GM19324 (cell line): Measurements from ENCODE around the gene MYO15A.
"Not testable (repeated sequence)": the region's sequence is repeated elsewhere in the genome, so short reads cannot be mapped to it uniquely, and the experiment has no call there.

Experiments used
- ATAC-seq: cut with Tn5 transposase; IDR thresholded peaks from one replicate; pipeline ENCODE4 v1.9.1; 2021; ENCODE audit warnings: mild to moderate bottlenecking, moderate library complexity; ENCODE audit not compliant: unreplicated experiment, low FRiP score

Gene MYO15A

DNA sequence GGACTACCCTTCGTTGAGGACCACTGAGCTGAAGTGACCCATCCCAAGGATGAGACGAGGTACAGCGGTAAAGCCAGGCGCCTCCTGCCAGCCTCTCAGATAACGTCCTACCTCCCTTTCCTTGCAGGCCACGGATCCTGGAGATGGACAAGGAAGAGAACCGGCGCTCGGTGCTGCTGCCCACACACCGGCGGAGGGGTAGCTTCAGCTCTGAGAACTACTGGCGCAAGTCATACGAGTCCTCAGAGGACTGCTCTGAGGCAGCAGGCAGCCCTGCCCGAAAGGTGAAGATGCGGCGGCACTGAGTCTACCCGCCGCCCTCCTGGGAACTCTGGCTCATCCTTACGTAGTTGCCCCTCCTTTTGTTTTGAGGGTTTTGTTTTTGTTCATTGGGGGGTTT is 99.5 kb downstream of the MYO15A start:
- ATAC-seq: no peak

DNA sequence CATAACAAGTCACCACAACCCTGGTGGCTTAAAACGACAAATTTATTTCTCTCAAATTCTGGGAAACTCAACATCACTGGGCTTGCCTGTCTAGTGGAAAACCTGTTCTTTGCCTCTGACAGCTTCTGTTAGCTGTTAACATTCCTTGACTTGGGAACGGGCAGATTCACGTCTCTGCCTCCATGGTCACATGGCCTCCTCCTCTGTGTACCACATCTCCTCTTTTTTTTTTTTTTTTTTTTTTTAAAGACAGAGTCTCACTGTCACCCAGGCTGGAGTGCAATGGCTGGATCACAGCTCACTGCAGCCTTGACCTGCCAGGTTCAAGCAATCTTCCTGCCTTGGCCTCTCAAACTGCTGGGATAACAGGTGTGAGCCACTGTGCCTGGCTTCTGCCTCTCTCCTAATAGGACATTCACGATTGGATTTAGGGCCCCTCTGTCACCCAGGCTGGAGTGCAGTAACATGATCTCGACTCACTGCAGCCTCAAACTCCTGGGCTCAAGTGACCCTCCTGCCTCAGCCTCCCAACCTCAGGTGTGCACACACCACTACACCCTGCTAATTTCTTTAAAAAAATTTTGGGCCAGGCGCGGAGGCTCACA is 105.2 kb downstream of the MYO15A start:
- no peak for ATAC-seq

DNA sequence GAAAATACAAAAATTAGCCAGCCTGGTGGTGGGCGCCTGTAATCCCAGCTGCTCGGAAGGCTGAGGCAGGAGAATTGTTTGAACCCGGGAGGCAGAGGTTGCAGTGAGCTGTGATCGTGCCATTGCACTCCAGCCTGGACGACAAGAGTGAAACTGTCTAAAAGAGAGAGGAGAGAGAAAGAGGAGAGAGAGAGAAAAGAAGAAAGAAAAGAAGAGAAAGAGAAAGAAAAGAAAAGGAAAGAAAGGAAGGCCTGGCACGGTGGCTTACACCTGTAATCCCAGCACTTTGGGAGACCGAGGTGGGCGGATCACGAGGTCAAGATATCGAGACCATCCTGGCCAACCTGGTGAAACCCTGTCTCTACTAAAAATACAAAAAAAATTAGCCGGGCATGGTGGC is 108.3 kb downstream of the MYO15A start:
- not testable (repeated sequence) for ATAC-seq

DNA sequence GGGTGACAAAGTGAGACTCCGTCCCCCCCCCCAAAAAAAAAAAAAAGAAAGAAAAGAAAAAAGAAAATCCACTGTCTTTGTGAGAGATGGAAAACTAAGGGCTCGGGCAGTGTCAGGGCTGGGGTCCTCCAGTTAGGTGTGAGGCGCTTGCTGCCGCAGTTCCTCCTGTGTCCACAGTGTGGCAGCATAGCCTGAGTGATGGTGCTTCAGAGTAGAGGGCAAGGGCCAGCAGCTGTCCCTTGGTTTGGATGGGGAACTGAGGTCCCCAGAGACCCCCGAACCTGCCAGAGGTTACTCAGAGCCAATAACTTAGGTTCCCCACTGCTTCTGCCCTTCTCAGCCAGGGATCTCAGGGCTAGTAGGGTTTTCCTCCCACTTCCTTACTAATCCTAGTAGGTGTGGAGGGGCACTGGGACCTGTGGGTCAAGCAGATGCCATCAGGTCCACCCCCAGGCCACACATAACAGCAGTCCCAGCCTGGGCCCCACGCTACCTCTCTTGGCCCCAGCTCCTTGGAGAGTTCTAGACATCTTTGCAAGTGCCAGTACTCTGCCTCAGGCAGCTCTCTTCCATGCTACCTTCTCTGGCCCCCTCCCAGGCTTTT is 109.0 kb downstream of the MYO15A start:
- no peak for ATAC-seq

DNA sequence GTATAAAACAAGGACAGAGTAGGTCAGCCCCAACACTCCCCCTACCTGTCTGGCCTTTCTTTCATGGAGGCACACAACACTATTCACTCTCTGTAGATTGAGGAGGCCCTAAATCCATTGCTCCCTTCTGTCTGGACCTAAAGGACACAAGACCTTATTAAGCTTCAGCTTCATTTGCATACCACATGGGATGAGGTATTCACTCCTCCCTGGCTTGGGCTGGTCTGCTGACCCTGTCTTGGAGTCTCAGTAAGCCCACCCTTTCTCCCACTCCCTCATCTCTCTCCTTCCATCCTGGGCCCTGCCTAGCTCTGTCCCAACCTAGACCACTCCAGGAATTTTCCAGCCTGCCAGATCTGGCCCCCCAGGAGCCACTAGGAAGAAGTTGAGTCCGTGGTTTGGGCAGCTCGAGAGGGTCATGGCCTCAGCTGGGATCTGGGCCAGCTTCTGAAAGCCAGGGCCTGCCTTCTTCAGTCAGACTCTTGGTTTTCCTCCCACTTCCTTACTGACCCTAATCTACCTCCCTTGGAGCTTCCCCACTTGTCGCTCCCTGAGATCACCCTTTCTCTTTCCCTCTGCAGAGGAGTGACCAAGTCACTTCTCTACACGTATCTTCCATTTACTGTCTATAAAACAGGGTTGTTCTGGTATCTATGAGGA is 110.3 kb downstream of the MYO15A start:
- ATAC-seq: no peak

DNA sequence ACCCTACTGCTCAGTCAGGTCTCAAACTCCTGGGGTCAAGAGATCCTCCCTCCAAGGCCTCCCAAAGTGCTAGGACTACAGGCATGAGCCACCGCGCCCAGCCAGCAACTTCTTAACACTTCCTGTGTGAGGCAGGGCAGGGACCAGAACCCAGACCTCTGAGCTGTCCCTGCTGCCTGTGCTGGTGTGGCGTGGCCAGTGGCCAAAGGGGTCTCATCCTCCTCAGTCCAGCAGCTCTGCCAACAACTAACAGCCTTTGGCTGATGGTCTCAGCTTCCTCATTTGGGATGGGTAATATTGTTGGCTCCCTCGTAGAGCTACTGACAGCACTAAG is 115.5 kb downstream of the MYO15A start:
- no peak for ATAC-seq

DNA sequence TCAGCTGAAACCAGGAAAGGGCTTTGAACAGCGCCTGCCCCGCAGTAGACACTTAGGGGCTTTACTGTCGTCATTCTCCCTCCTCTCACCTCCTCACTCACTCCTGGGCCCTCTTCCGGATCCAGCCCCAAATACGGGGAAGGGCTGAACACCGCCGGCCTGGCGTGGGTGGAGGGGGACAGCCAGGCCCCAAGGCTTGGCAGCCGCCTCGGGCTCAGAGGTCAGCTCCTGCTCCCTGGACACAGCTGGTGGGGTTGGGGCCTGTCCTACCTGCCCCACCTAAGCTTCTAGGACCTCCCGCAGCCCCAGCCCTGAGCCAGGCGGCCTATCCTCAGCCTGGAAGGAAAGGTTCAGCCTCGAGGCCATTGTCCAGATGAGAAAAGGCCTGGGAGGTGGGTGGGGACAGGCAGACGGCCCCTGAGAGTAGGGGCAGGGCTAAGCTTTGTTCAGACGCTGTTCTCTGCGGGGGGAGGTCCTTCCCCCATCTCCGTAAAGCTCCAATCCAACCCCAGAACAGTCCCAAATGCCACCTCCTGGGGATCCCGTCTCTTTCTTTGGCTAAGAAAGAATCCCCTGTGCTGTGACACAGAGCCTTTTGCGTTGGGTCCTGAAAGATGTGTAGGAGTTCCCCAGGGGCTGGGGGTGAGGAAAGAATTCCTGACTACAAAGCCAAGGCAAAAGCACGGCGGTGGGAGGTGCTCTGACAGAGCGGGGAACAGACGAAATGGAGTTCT is 116.0 kb downstream of the MYO15A start:
- no peak for ATAC-seq

DNA sequence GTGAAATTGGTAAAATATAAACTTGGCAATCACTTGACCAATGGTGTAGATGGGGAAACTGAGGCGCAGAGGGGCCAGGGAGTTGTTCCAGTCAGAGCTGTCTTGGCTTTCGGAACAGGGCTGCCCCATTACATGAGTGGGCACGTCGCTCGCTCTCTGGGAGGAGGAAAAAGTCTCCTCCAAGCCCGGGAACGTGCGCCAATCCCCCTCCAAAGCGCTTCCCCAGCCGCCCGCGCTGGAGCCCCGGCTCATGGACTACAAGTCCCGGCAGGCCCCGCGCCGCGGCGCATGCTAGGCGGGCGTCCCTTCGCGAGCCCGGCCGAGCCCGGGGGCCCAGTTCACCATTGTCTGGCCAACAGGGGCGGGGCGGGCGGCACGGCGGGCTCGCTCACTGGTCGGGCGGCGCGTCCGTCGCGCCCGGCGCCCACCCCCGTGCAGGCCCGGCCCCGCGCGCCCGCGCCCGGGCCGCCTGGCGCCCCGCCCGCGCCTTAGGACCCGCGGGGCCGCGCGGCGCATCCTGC is 116.6 kb downstream of the MYO15A start, which contains the start of gene LLGL1:
TSS of gene LLGL1 (plus strand) at position 515 of the 521 bp plus-strand sequence. CDS start 48 bp downstream, outside the sequence.
- ATAC-seq: peak; percentile 91

DNA sequence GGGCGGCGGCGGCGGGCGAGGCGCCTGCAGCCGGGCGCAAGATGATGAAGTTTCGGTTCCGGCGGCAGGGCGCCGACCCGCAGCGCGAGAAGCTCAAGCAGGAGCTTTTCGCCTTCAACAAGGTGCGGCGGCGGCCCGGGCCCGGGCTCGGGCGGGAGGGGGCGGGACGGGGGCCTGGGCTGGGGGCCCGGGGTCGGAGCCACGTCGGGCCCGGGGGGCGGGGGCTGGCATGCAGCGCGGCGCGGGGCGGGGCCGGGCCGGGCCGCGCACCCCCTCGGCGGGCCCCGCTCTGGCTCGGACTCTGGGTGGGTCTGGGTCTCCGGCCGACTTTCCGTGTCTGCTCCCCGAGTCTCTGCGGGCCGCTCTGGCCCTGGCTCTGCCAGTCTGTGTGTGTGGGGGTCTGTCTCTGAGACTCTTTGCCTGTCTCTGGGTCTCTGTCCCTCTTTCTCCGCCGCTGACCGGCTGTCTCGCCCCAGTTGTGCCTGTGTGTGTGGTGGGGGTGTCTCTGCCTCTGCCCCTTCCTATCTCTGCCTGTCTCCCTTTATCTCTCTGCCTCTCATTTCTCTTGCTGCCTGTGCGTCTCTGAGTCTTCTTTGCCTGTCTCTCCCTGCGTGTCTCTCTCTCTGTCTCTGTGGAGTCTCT is 117.2 kb downstream of the MYO15A start:
- ATAC-seq: peak; percentile 31

DNA sequence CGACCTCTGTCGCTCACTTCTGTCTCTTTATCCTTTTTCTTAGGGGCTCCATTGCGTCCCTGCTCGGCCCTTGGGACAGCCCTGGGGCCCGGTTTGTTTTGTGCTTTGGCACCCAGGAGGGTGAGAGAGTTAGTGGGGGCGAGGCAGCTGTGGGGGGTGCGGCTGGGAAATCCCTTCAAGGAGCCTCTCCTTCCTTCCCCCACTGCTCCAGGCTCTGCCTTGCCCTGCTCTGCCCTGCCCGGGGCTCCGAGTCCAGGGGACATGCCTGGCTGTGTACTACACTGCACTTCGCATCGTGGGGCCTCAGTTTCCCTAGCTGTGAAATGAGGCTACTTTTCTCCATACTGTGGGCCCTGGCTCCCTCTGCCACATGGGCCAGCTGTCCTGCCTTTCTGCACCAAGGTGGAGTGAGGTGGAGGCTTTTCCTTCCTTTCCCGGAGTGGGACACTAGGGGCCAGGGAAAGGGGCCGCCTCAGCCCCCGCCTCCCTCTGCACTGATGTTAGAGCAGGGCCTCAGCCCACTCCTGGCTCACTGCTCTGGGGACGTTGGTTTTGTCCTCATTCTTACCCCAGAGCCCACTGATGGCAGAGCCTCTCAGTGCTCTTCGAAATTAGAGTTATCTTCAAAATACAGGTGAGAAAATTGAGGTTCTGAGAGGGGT is 117.9 kb downstream of the MYO15A start:
- ATAC-seq: no peak

DNA sequence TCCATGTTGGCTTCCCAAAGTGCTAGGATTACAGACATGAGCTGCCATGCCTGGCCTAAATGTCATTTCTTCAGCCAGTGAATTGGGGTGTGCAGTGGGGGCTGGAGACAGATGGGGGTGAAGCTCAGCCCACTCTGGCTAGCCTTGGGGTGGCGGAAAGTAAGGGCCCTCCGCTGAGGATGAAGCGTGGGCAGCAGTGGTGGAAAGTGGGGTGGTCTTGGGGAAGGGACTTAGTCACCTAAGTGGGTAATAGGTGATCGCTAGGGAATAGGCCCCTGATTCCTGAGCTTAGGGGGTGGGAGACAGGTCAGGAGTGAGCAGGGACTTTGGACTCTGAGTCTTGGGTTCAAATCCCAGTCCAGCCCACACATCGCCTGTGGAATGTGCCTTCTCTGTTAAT is 119.1 kb downstream of the MYO15A start:
- no peak for ATAC-seq

DNA sequence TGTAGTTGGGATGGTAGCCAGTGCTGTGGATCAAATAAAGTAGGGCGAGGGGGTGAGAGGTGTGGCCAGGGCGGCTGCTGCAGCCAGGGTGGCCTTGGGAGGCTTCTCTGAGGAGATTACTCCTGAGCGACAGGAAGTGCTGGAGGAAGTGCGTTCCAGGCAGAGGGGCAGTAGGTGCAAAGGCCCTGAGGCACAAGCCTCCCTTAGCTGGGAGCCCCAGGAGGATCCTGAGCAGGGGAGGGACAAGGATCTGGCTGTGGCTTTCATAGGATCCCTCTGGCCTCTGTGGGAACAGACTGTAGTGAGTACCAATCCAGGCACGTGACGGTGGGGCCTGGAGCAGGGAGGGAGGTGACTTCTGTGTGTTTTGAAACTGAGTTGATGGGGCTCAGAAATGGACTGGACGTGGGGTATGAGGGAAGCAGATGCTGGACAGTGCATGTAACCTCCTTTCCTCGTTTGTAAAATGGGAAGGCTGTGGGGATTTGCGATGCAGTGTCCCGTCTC is 119.7 kb downstream of the MYO15A start:
- no peak for ATAC-seq

DNA sequence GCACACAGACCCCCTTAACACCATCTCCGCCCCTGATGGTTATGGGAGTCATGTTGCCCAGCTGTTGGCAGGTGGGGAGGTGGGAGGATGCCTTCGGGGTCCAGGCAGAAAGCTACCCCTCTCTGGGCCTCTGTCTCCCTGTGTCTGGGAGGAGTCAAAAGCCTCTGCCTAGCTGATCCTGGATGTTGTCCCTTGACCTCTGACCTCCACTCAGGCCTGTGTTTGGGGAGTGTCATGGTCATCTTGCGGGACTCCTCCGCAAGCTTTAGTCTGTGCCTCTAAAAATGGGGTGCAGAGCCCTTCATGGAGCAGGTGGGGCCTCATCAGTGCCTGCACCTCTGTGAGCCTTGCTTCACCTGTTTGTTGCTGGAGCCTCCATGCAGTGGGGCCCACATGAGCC is 120.7 kb downstream of the MYO15A start:
- no peak for ATAC-seq
